ENCODE results near the gene PDK2. TPM values are rescaled to one million over a fixed set of nuclear protein-coding genes. Genes with fewer than 3 reads are reported as not detected.

Gene PDK2
- total RNA-seq, 4 donors from 2014 or later = 42.5 to 79.3 (median 64.5) TPM

GRCh38 chr17:50152736-50153135 is 57.6 kb downstream of the PDK2 start:
- no peaks in the 10 kb centered on the region for H3K9me3 ChIP-seq
- intact Hi-C loops (cut with DNase I) = no loop called here
- H3K4me1 ChIP-seq = peaks cover 23 to 46% of the 10 kb centered on the region in 2 donors
- WGBS, 2 donors = 72 to 76% methylated on average over 5 to 6 of the region's 7 CpGs
- H3K36me3 ChIP-seq = no peaks in the 10 kb centered on the region
- no peak for TF ChIP-seq POLR2A (IDR thresholded peaks at IDR 0.05)
- no peak for TF ChIP-seq CTCF (IDR thresholded peaks at IDR 0.05)
- peak overlapping the region; percentile 85 to 95 (median 86) for H3K27ac ChIP-seq
- no peaks in the 10 kb centered on the region for H3K27me3 ChIP-seq
- H3K4me3 ChIP-seq (replicated peaks in 1 of 3) = no peak overlapping the region
- DNase-seq = no peak

GRCh38 chr17:50153650-50154575 is 58.8 kb downstream of the PDK2 start:
- no peak overlapping the region for H3K4me3 ChIP-seq (replicated peaks in 1 of 3)
- H3K27ac ChIP-seq = peak overlapping the region in 2 of 3 donors; percentile 85 to 86
- H3K4me1 ChIP-seq = peaks cover 11 to 37% of the 10 kb centered on the region in 2 donors
- no peaks in the 10 kb centered on the region for H3K36me3 ChIP-seq
- WGBS, 2 donors = 41 to 85% methylated on average over 9 to 16 of the region's 16 CpGs
- TF ChIP-seq CTCF (IDR thresholded peaks at IDR 0.05) (no peak), POLR2A (IDR thresholded peaks at IDR 0.05) (no peak)
- intact Hi-C loops (cut with DNase I) = no loop called here
- no peaks in the 10 kb centered on the region for H3K27me3 ChIP-seq
- peak; percentile 31 to 50 for DNase-seq
- no peaks in the 10 kb centered on the region for H3K9me3 ChIP-seq

- WGBS, 2 donors = 53 to 63% methylated on average over 1 of the region's 1 CpG
- no peak for TF ChIP-seq POLR2A (IDR thresholded peaks at IDR 0.05)
- TF ChIP-seq CTCF (IDR thresholded peaks at IDR 0.05) = no peak
- intact Hi-C loops (cut with DNase I) = no loop called here
- no peak for DNase-seq
- Histone ChIP-seq H3K4me3 (replicated peaks in 1 of 3) (no peak overlapping the region), H3K27ac (peak overlapping the region in 2 of 3 donors; percentile 37 to 85), H3K36me3 (no peaks in the 10 kb centered on the region), H3K27me3 (no peaks in the 10 kb centered on the region), H3K9me3 (no peaks in the 10 kb centered on the region), H3K4me1 (peaks cover 6 to 37% of the 10 kb centered on the region in 2 donors)
These were observed 59.5 kb downstream of the PDK2 start for GRCh38 chr17:50154604-50155003.

- WGBS, 2 donors = 71 to 80% methylated on average over 8 of the region's 8 CpGs
- no peaks in the 10 kb centered on the region for H3K9me3 ChIP-seq
- H3K27me3 ChIP-seq = no peaks in the 10 kb centered on the region
- H3K4me3 ChIP-seq (replicated peaks in 1 of 3) = no peak overlapping the region
- H3K4me1 ChIP-seq = peaks cover 6 to 37% of the 10 kb centered on the region in 2 donors
- no peak for DNase-seq
- TF ChIP-seq POLR2A (IDR thresholded peaks at IDR 0.05) (no peak), CTCF (IDR thresholded peaks at IDR 0.05) (no peak)
- H3K36me3 ChIP-seq = no peaks in the 10 kb centered on the region
- intact Hi-C loops (cut with DNase I) = no loop called here
- peak overlapping the region in 2 of 3 donors; percentile 37 to 60 for H3K27ac ChIP-seq
These were observed 60.1 kb downstream of the PDK2 start for GRCh38 chr17:50155115-50155819.
